GM12878 (cell line): Measurements from ENCODE around the gene ZFR. TPM values are rescaled to one million over a fixed set of nuclear protein-coding genes. Genes with fewer than 3 reads are reported as not detected.

Experiments used
- ATAC-seq: fragments of 200-7000 bp; cut with Tn5 transposase; 3 replicates; pipeline ENCODE4 v1.9.1; 2020; ENCODE audit warnings: mild to moderate bottlenecking, moderate library complexity
- BruUV-seq: library from RNA; stranded (reverse); fragments of 400-500 nt; replicated peaks from 2 replicates; lab custom pipeline; 2021; lab: Mats Ljungman, UMichigan
- CTCF ChIA-PET: fragments of 300-600 bp; sonication (Branson Sonifier 250); formaldehyde crosslinking; extraction: SDS; loops from one replicate; lab custom pipeline; 2021; ENCODE audit warnings: inconsistent platforms; lab: Yijun Ruan, JAX
- POLR2A ChIA-PET: fragments of 350-600 bp; formaldehyde crosslinking; extraction: SDS; loops from one replicate; lab custom pipeline; 2021; ENCODE audit warnings: inconsistent platforms; lab: Charles Lee
- RAD21 ChIA-PET: fragments of 300-600 bp; sonication (Branson Sonifier 250); formaldehyde crosslinking; loops from one replicate; lab custom pipeline; 2023; ENCODE audit warnings: antibody characterized with exemption; ENCODE audit not compliant: unreplicated experiment; lab: Charles Lee
- SMC1A ChIA-PET: fragments of 300-600 bp; sonication (Branson Sonifier 250); formaldehyde crosslinking; loops from one replicate; lab custom pipeline; 2023; ENCODE audit not compliant: unreplicated experiment, uncharacterized antibody; lab: Charles Lee
- DNase-seq: peaks from one replicate; pipeline ENCODE4 v3.0.0-alpha.2; 2011; ENCODE audit warnings: low read depth, low spot score
- FAIRE-seq: peaks from 3 replicates; lab custom pipeline; 2011; peaks lifted over from hg19 to GRCh38; lab: Jason Lieb, UNC
- H2AFZ ChIP-seq: 2 replicates; pipeline ENCODE4 v1.6.0; 2011; ENCODE audit warnings: low read depth, low read length, control low read depth; ENCODE audit not compliant: control insufficient read depth
- H3K27ac ChIP-seq: 2 replicates; pipeline ENCODE4 v1.5.1; 2011; ENCODE audit warnings: control low read depth; ENCODE audit not compliant: control insufficient read depth, insufficient read depth
- H3K27me3 ChIP-seq, 2 experiments: replicated peaks in 1 of 2; 2 replicates each; pipeline versions ENCODE4 v1.6.0 to v1.6.1; 2011; ENCODE audit warnings: low read length in 1 of 2; ENCODE audit not compliant: control insufficient read depth in 2 of 2, insufficient read depth in 2 of 2
- H3K36me3 ChIP-seq, 2 experiments: 2 replicates each; pipeline ENCODE4 v1.5.1; 2011; ENCODE audit warnings: low read length in 1 of 2; ENCODE audit not compliant: control insufficient read depth in 2 of 2, insufficient read depth in 2 of 2
- H3K4me1 ChIP-seq: 2 replicates; pipeline ENCODE4 v1.6.1; 2011; ENCODE audit warnings: mild to moderate bottlenecking, low read length, moderate library complexity, mixed read lengths; ENCODE audit not compliant: control insufficient read depth, insufficient read depth
- H3K4me2 ChIP-seq: 2 replicates; pipeline ENCODE4 v1.6.0; 2011; ENCODE audit warnings: control low read depth; ENCODE audit not compliant: control insufficient read depth, insufficient read depth
- H3K4me3 ChIP-seq: fragments of 200-600 bp; sonication (generic); 2 replicates; pipeline ENCODE4 v1.5.1; 2016
- H3K79me2 ChIP-seq: 2 replicates; pipeline ENCODE4 v1.6.0; 2011; ENCODE audit warnings: low read length; ENCODE audit not compliant: control insufficient read depth, insufficient read depth
- H3K9ac ChIP-seq: 2 replicates; pipeline ENCODE4 v1.8.0; 2011; ENCODE audit warnings: low read length, control low read depth, mixed read lengths; ENCODE audit not compliant: control insufficient read depth, insufficient read depth
- H3K9me3 ChIP-seq: replicated peaks from 3 replicates; pipeline ENCODE4 v1.5.1; 2011; ENCODE audit warnings: mild to moderate bottlenecking, low read length; ENCODE audit not compliant: control insufficient read depth, insufficient read depth
- H4K20me1 ChIP-seq: 2 replicates; pipeline ENCODE4 v1.6.0; 2011; ENCODE audit not compliant: control insufficient read depth, insufficient read depth
- ATF7 ChIP-seq: fragments of 450-650 bp; IDR thresholded peaks from 2 replicates; pipeline ENCODE4 v1.6.1; 2016; ENCODE audit warnings: low read depth, mild to moderate bottlenecking
- CHD4 ChIP-seq: fragments of 200-600 bp; sonication (generic); IDR thresholded peaks from 2 replicates; pipeline ENCODE4 v1.6.1; 2016; ENCODE audit warnings: mild to moderate bottlenecking
- FOS ChIP-seq: IDR thresholded peaks from 3 replicates; pipeline ENCODE4 v1.6.1; 2011; ENCODE audit warnings: borderline replicate concordance; ENCODE audit not compliant: insufficient read length; ENCODE audit errors: extremely low read depth
- FOXM1 ChIP-seq: IDR thresholded peaks from 2 replicates; pipeline ENCODE4 v1.6.1; 2012; ENCODE audit warnings: low read depth, mild to moderate bottlenecking, inconsistent platforms, low read length, moderate library complexity
- GABPA ChIP-seq: IDR thresholded peaks from 2 replicates; pipeline ENCODE4 v1.6.1; 2014; ENCODE audit warnings: antibody characterized with exemption, low read depth, mild to moderate bottlenecking, inconsistent platforms
- MEF2A ChIP-seq: IDR thresholded peaks from 2 replicates; pipeline ENCODE4 v1.6.1; 2011; ENCODE audit warnings: low read depth, mild to moderate bottlenecking, low read length, moderate library complexity; ENCODE audit not compliant: insufficient read depth
- MEF2B ChIP-seq: fragments of 450-650 bp; IDR thresholded peaks from 2 replicates; pipeline ENCODE4 v1.6.1; 2018; ENCODE audit warnings: mild to moderate bottlenecking, moderate library complexity; ENCODE audit not compliant: partially characterized antibody, poor library complexity, severe bottlenecking
- MTA2 ChIP-seq: fragments of 450-650 bp; IDR thresholded peaks from 2 replicates; pipeline ENCODE4 v1.6.1; 2016; ENCODE audit warnings: low read depth, mild to moderate bottlenecking, moderate library complexity
- NR2F1 ChIP-seq: fragments of 450-650 bp; conservative IDR thresholded peaks from 2 replicates; pipeline ENCODE4 v1.6.1; 2017; ENCODE audit warnings: mild to moderate bottlenecking
- RELA ChIP-seq: fragments of 450-650 bp; IDR thresholded peaks from 2 replicates; pipeline ENCODE4 v1.8.0; 2014; ENCODE audit warnings: borderline replicate concordance; ENCODE audit not compliant: partially characterized antibody
- RFX5 ChIP-seq: IDR thresholded peaks from 2 replicates; pipeline ENCODE4 v1.6.1; 2011; ENCODE audit warnings: low read depth, low read length, improper control_type of control experiment
- RUNX3 ChIP-seq: IDR thresholded peaks from 2 replicates; pipeline ENCODE4 v1.6.1; 2012; ENCODE audit warnings: low read length, inconsistent platforms
- STAT3 ChIP-seq: IDR thresholded peaks from 2 replicates; pipeline ENCODE4 v1.6.1; 2011; ENCODE audit warnings: low read depth, low read length, improper control_type of control experiment
- SUZ12 ChIP-seq: fragments of 200-600 bp; sonication (generic); IDR thresholded peaks from one replicate; pipeline ENCODE4 v1.6.1; 2018; ENCODE audit warnings: antibody characterized with exemption, mild to moderate bottlenecking; ENCODE audit not compliant: unreplicated experiment
- TCF3 ChIP-seq: IDR thresholded peaks from 2 replicates; pipeline ENCODE4 v1.6.1; 2012; ENCODE audit warnings: low read depth, mild to moderate bottlenecking, low read length, borderline replicate concordance; ENCODE audit not compliant: insufficient read depth
- ZNF274 ChIP-seq: IDR thresholded peaks from one replicate; pipeline ENCODE4 v1.8.0; 2011; ENCODE audit not compliant: insufficient read length, insufficient read depth
- ZNF384 ChIP-seq: IDR thresholded peaks from 2 replicates; pipeline ENCODE4 v1.6.1; 2012; ENCODE audit warnings: low read depth, mild to moderate bottlenecking, low read length, improper control_type of control experiment, borderline replicate concordance
- in situ Hi-C: fragments of 300-500 bp; cut with MboI; formaldehyde crosslinking; loops from 9 replicates; pipeline ENCODE4 v1.14.3; 2018; ENCODE audit warnings: mixed read lengths
- intact Hi-C: fragments of 100-400 bp; cut with micrococcal nuclease; formaldehyde crosslinking; loops from one replicate; pipeline ENCODE4 v1.14.2; 2022; ENCODE audit not compliant: unreplicated experiment
- polyA plus RNA-seq, 11 experiments: library from polyadenylated mRNA; depleted of rRNA in 4 of 11; unstranded in 6 of 11; stranded (reverse) in 5 of 11; fragments of >200 nt; fragmentation: Nextera tagmentation in 4 of 11; fragmentation: Illumina TruSeq in 1 of 11; extraction: Ambion mirVana in 4 of 11; extraction: Trizol in 1 of 11; gene quantifications; 1 replicate in 1 of 11; 2 replicates in 10 of 11; pipeline versions ENCODE4 v1.2.1 to v1.2.3, GENCODE V29; 2011 to 2016; ENCODE audit warnings: inconsistent platforms in 2 of 11, missing spikeins in 2 of 11, low read depth in 1 of 11
- total RNA-seq, 4 experiments: library from RNA; depleted of rRNA in 3 of 4; stranded (reverse); fragments of >200 nt in 3 of 4; fragmentation: Illumina TruSeq in 1 of 4; extraction: Trizol in 1 of 4; gene quantifications; 2 replicates each; pipeline versions ENCODE4 v1.2.1 to v1.2.3, GENCODE V29; 2013 to 2021
- TF ChIP-seq, protein P1 (sequence below): fragments of 450-650 bp; IDR thresholded peaks from 2 replicates; pipeline ENCODE4 v1.6.1; 2017; ENCODE audit warnings: mild to moderate bottlenecking, moderate library complexity

Gene ZFR
- total and polyA plus RNA-seq, 10 of the 15 experiments (the other 5 are each of a cell fraction or from before 2014, with no cell fraction given), result 33.7 to 90.6 (median 72.9) TPM

DNA sequence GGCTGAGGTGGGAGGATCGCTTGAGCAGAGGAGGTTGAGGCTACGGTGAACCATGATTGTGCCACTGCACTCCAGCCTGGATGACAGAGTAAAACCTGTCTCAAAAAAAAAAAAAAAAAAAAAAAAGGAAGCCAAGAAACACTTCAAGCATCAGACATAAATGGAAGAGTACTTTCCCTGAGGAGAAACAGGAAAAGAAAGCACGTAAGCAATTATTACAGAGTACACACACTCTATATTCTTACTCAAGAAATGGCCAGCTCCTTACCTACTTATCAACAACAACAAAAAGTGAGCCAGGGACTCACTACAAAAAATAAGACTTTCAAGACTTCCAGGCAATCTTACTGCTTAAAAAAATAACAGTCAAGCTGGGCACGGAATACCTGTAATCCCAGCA, 21.8 kb downstream of the ZFR start (continued):
- TF ChIP-seq, protein P1, sequence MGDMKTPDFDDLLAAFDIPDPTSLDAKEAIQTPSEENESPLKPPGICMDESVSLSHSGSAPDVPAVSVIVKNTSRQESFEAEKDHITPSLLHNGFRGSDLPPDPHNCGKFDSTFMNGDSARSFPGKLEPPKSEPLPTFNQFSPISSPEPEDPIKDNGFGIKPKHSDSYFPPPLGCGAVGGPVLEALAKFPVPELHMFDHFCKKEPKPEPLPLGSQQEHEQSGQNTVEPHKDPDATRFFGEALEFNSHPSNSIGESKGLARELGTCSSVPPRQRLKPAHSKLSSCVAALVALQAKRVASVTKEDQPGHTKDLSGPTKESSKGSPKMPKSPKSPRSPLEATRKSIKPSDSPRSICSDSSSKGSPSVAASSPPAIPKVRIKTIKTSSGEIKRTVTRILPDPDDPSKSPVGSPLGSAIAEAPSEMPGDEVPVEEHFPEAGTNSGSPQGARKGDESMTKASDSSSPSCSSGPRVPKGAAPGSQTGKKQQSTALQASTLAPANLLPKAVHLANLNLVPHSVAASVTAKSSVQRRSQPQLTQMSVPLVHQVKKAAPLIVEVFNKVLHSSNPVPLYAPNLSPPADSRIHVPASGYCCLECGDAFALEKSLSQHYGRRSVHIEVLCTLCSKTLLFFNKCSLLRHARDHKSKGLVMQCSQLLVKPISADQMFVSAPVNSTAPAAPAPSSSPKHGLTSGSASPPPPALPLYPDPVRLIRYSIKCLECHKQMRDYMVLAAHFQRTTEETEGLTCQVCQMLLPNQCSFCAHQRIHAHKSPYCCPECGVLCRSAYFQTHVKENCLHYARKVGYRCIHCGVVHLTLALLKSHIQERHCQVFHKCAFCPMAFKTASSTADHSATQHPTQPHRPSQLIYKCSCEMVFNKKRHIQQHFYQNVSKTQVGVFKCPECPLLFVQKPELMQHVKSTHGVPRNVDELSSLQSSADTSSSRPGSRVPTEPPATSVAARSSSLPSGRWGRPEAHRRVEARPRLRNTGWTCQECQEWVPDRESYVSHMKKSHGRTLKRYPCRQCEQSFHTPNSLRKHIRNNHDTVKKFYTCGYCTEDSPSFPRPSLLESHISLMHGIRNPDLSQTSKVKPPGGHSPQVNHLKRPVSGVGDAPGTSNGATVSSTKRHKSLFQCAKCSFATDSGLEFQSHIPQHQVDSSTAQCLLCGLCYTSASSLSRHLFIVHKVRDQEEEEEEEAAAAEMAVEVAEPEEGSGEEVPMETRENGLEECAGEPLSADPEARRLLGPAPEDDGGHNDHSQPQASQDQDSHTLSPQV, result no peak
- no peak for TF ChIP-seq RELA
- TF ChIP-seq TCF3, result no peak
- TF ChIP-seq FOS, result no peak
- TF ChIP-seq CHD4, result no peak
- no peak for TF ChIP-seq RFX5
- TF ChIP-seq SUZ12, result no peak
- no peak for TF ChIP-seq NR2F1
- no peak for TF ChIP-seq GABPA
- TF ChIP-seq ZNF274, result no peak

DNA sequence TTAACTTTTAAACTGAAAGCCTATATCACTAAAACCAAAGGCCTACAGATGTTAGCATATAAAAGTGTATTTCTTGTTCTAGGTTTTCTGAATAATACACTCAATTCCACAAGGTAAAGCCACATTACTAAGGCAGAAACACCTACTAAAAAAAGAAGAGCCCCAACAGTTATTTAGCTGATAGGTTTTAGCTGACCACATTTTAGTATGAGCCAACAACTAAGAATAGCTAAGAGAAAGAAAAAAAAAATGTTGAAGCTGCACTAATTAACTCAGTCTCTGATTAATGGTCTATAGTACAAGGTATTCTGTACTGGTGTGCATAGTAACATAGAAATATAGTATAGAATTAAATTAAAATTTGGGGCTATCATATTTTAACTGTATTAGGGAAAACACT, 23.5 kb downstream of the ZFR start:
- BruUV-seq, result no TSS peak
- RAD21 ChIA-PET, result interaction anchor here (0.9 to 1.2 kb wide), 2 partner anchors 23 to 192 kb away, joined by 3 read pairs; no protein-coding TSS in a partner anchor
- Histone ChIP-seq H3K9me3 (no peaks in the 10 kb centered on the region; the same call in 2 of the 3 replicates), H3K79me2 (peaks cover 41% of the 10 kb centered on the region)
- no peak for FAIRE-seq
- intact Hi-C loops, result no loop called here
- 0 out of 2 replicates have a peak, but pooled peaks have one; percentile 21 for TF ChIP-seq MEF2A
- TF ChIP-seq ATF7, result peak; percentile 48; the same call in 1 of the 2 replicates
- peak; percentile 33 for TF ChIP-seq MEF2B
- TF ChIP-seq STAT3, result no peak
- TF ChIP-seq FOXM1, result no peak
- TF ChIP-seq RUNX3, result peak; percentile 53; the same call in 1 of the 2 replicates
- TF ChIP-seq MTA2, result 0 out of 2 replicates have a peak, but pooled peaks have one; percentile 45
- peak; percentile 68; the same call in 1 of the 2 replicates for TF ChIP-seq ZNF384
- TF ChIP-seq, all 136 proteins: peak for 6
- no peak overlapping the region for H3K27ac ChIP-seq
- peak; percentile 68 for ATAC-seq
- in situ Hi-C loops, result no loop called here
- DNase-seq, result no peak
- no peak overlapping the region for H3K4me3 ChIP-seq
- no peak overlapping the region for H3K4me2 ChIP-seq
- ChIA-PET SMC1A (interaction anchor here (0.7 to 2.1 kb wide), 9 partner anchors 12 to 192 kb away, joined by 3 to 8 read pairs (median 5); no protein-coding TSS in a partner anchor), POLR2A (interaction anchor here (0.8 kb wide), 1 partner anchor 14 kb away, joined by 3 read pairs; no protein-coding TSS in a partner anchor), CTCF (interaction anchor here (1.0 to 2.4 kb wide), 8 partner anchors 10 to 189 kb away, joined by 3 to 10 read pairs (median 4); no protein-coding TSS in a partner anchor)
- no peaks in the 10 kb centered on the region for H3K4me1 ChIP-seq
- no peaks in the 10 kb centered on the region for H3K27me3 ChIP-seq
- H2AFZ ChIP-seq, result no peak overlapping the region
- H3K9ac ChIP-seq, result no peak overlapping the region
- no peaks in the 10 kb centered on the region for H4K20me1 ChIP-seq
- peaks cover 2 to 22% of the 10 kb centered on the region in 2 experiments for H3K36me3 ChIP-seq
